HG02759 (cell line): ENCODE results near the gene THSD4.

ENCODE experiments used
- ATAC-seq: cut with Tn5 transposase; IDR thresholded peaks from one replicate; pipeline ENCODE4 v1.9.1; 2021; ENCODE audit warnings: mild to moderate bottlenecking, moderate library complexity; ENCODE audit not compliant: unreplicated experiment

The THSD4 gene

GRCh38 chr15:71785996-71786395 lies 670.7 kb downstream of the THSD4 start:
- no peak for ATAC-seq

- no peak for ATAC-seq
Observed at GRCh38 chr15:71786673-71787072, 671.4 kb downstream of the THSD4 start.

GRCh38 chr15:71788646-71789579 lies 673.6 kb downstream of the THSD4 start:
- no peak for ATAC-seq

- no peak for ATAC-seq
Observed at GRCh38 chr15:71789616-71790015, 674.3 kb downstream of the THSD4 start.

GRCh38 chr15:71790081-71790480 lies 674.8 kb downstream of the THSD4 start:
- no peak for ATAC-seq

- no peak for ATAC-seq
Observed at GRCh38 chr15:71791975-71792374, 676.7 kb downstream of the THSD4 start.

- ATAC-seq = no peak
Observed at GRCh38 chr15:71792521-71792920, 677.2 kb downstream of the THSD4 start.

GRCh38 chr15:71798641-71799040 lies 683.4 kb downstream of the THSD4 start:
- ATAC-seq = no peak

- no peak for ATAC-seq
Observed at GRCh38 chr15:71800190-71800589, 684.9 kb downstream of the THSD4 start.

- no peak for ATAC-seq
Observed at GRCh38 chr15:71800835-71801745, 685.8 kb downstream of the THSD4 start.

GRCh38 chr15:71801935-71802655 lies 686.8 kb downstream of the THSD4 start:
- no peak for ATAC-seq

- ATAC-seq = no peak
Observed at GRCh38 chr15:71802770-71803169, 687.5 kb downstream of the THSD4 start.

- ATAC-seq = no peak
Observed at GRCh38 chr15:71804226-71804625, 689.0 kb downstream of the THSD4 start.

GRCh38 chr15:71804695-71805470 lies 689.6 kb downstream of the THSD4 start:
- no peak for ATAC-seq

- no peak for ATAC-seq
Observed at GRCh38 chr15:71806452-71806931, 691.2 kb downstream of the THSD4 start.

GRCh38 chr15:71807125-71807629 lies 691.9 kb downstream of the THSD4 start:
- ATAC-seq = no peak

- no peak for ATAC-seq
Observed at GRCh38 chr15:71807691-71808091, 692.4 kb downstream of the THSD4 start.

GRCh38 chr15:71808311-71809020 lies 693.2 kb downstream of the THSD4 start:
- ATAC-seq = no peak

GRCh38 chr15:71809346-71809745 lies 694.1 kb downstream of the THSD4 start:
- ATAC-seq = no peak
